ENCODE data around the gene PCSK5. TPM values are rescaled to one million over a fixed set of nuclear protein-coding genes. Genes with fewer than 3 reads are reported as not detected.

PCSK5 gene
- total and polyA plus RNA-seq, 2 of the 8 experiments (the other 6 are each of a cell fraction or from before 2014, with no cell fraction given) = 5.5 to 10.7 TPM

- H4K20me1 ChIP-seq (replicated peaks in 1 of 2; ENCODE audit: control insufficient read depth in 1 of 2, insufficient read depth in 2 of 2, low read length in 2 of 2) = no peaks in the 10 kb centered on the region
- no peak overlapping the region for H3K4me3 ChIP-seq (ENCODE audit: extremely low read depth in 1 of 4, insufficient read depth in 2 of 4, low read depth in 3 of 4, low read length in 4 of 4)
- H3K4me1 ChIP-seq (replicated peaks in 1 of 4; ENCODE audit: control insufficient read depth in 3 of 4, insufficient read depth in 4 of 4, low read length in 3 of 4) = peaks cover 0 to 14% (median 10%) of the 10 kb centered on the region in 4 experiments; a peak in 5 of 7 replicates
- H3K14ac ChIP-seq (ENCODE audit: insufficient read length) = no peak overlapping the region
- H2BK12ac ChIP-seq (ENCODE audit: low read depth, low read length) = no peak overlapping the region
- H3K23me2 ChIP-seq (ENCODE audit: low read depth, low read length) = no peaks in the 10 kb centered on the region
- DNase-seq (ENCODE audit: low read depth in 1 of 2, low spot score in 2 of 2) (no peak), FAIRE-seq (no peak)
- no peak overlapping the region for H4K8ac ChIP-seq (ENCODE audit: extremely low read depth, insufficient read depth, low read length)
- 93% methylated on average over 1 of the region's 1 CpG; no CpG with 5 or more reads in 1 of the 2 experiments for WGBS, 2 experiments (ENCODE audit: extremely low coverage in 1 of 2, insufficient coverage in 1 of 2, insufficient read length in 1 of 2, insufficient replicate concordance in 2 of 2, low coverage in 1 of 2, low lambda C conversion rate in 2 of 2, missing lambda C conversion rate in 1 of 2)
- no peak overlapping the region for H3K23ac ChIP-seq (ENCODE audit: insufficient read length)
- no peak overlapping the region for H3K4ac ChIP-seq (replicated peaks; ENCODE audit: insufficient read length, low read depth, low read length)
- ChIA-PET CTCF (ENCODE audit: partially characterized antibody) (no interaction called here), POLR2A (ENCODE audit: partially characterized antibody) (no interaction called here)
- H2AFZ ChIP-seq (ENCODE audit: low read length) = no peak overlapping the region
- H3K9ac ChIP-seq (replicated peaks in 1 of 4; ENCODE audit: extremely low read depth in 1 of 4, low read depth in 3 of 4, low read length in 3 of 4) = no peak overlapping the region
- H2BK5ac ChIP-seq (ENCODE audit: low read depth, low read length) = no peak overlapping the region
- no peaks in the 10 kb centered on the region for H3K79me1 ChIP-seq (ENCODE audit: low read depth, low read length)
- H3K27ac ChIP-seq (ENCODE audit: low read depth, low read length) = no peak overlapping the region
- no peak overlapping the region for H4K5ac ChIP-seq (ENCODE audit: insufficient read length, low read depth, low read length)
- H3K18ac ChIP-seq (ENCODE audit: extremely low read depth, low read length) = no peak overlapping the region
- H3K79me2 ChIP-seq (ENCODE audit: control insufficient read depth in 1 of 2, insufficient read depth in 2 of 2, low read length in 2 of 2) = no peaks in the 10 kb centered on the region
- H2AK5ac ChIP-seq (ENCODE audit: low read depth, low read length) = no peak overlapping the region
- no peak overlapping the region for H2BK20ac ChIP-seq (ENCODE audit: low read length)
- no peaks in the 10 kb centered on the region for H3K9me3 ChIP-seq (ENCODE audit: insufficient read depth in 2 of 2, low read depth in 1 of 2, low read length in 1 of 2)
- H4K91ac ChIP-seq (replicated peaks; ENCODE audit: insufficient read length, low read length) = no peak overlapping the region
- H3K36me3 ChIP-seq (ENCODE audit: control insufficient read depth in 2 of 4, insufficient read depth in 4 of 4, low read length in 3 of 4) = peaks cover 0 to 9% (median 0%) of the 10 kb centered on the region in 4 experiments; a peak in 2 of 8 replicates
- H3K27me3 ChIP-seq (replicated peaks in 1 of 4; ENCODE audit: control insufficient read depth in 3 of 4, extremely low read depth in 1 of 4, insufficient read depth in 3 of 4, low read length in 3 of 4) = no peaks in the 10 kb centered on the region; a peak in 1 of 7 replicates
- no peak overlapping the region for H2BK15ac ChIP-seq (ENCODE audit: low read length)
- no peak overlapping the region for H3K56ac ChIP-seq (replicated peaks; ENCODE audit: insufficient read length, low read depth, low read length)
- no peak overlapping the region for H2BK120ac ChIP-seq (replicated peaks; ENCODE audit: low read depth, low read length)
- H3K4me2 ChIP-seq (ENCODE audit: insufficient read depth in 1 of 2, low read depth in 2 of 2, low read length in 2 of 2) = no peak overlapping the region
- TF ChIP-seq POU5F1 (IDR thresholded peaks at IDR 0.05; ENCODE audit: low read depth, low read length) = no peak
- no peak for TF ChIP-seq RFX5 (IDR thresholded peaks at IDR 0.05; ENCODE audit: borderline replicate concordance, low read depth, low read length)
- no peak for TF ChIP-seq HDAC2 (IDR thresholded peaks at IDR 0.05; ENCODE audit: borderline replicate concordance in 1 of 2, low read depth in 2 of 2, low read length in 2 of 2)
- TF ChIP-seq EGR1 (IDR thresholded peaks at IDR 0.05; ENCODE audit: borderline replicate concordance, low read depth, low read length) = no peak
- no peak for TF ChIP-seq JUND (IDR thresholded peaks at IDR 0.05; ENCODE audit: low read length)
- no peak for TF ChIP-seq SIRT6 (IDR thresholded peaks at IDR 0.05; ENCODE audit: low read length)
- TF ChIP-seq HDAC6 (IDR thresholded peaks at IDR 0.05; ENCODE audit: low read depth, low read length) = no peak
- no peak for TF ChIP-seq PHF8 (conservative IDR thresholded peaks at IDR 0.05; ENCODE audit: low read depth, low read length)
- no peak for TF ChIP-seq SIX5 (IDR thresholded peaks at IDR 0.05; ENCODE audit: low read depth, low read length)
- no peak for TF ChIP-seq MAFK (IDR thresholded peaks at IDR 0.05; ENCODE audit: low read depth, low read length)
- TF ChIP-seq YY1 (IDR thresholded peaks at IDR 0.05; ENCODE audit: low read depth, low read length) = no peak
- no peak for TF ChIP-seq RBBP5 (IDR thresholded peaks at IDR 0.05; ENCODE audit: borderline replicate concordance, low read depth, low read length)
- TF ChIP-seq CTCF (IDR thresholded peaks at IDR 0.05; ENCODE audit: control extremely low read depth in 1 of 3, insufficient read depth in 1 of 3, low read depth in 1 of 3, low read length in 3 of 3) = no peak
These were observed 134.8 kb downstream of the PCSK5 start for GRCh38 chr9:76025286-76025685.
